Endodermal cell (in vitro differentiated cells): ENCODE results near the gene ICAM2. TPM values are rescaled to one million over a fixed set of nuclear protein-coding genes. Genes with fewer than 3 reads are reported as not detected.
A peak's percentile ranks its signal among the peaks of the same experiment; 100 is the strongest.

ENCODE experiments used
- DNase-seq: peaks from one replicate; pipeline ENCODE4 v3.0.0-alpha.2; 2017
- H3K27ac ChIP-seq: 2 replicates; pipeline ENCODE4 v1.5.1; 2013; ENCODE audit warnings: mild to moderate bottlenecking, low read depth, low read length, moderate library complexity
- H3K27me3 ChIP-seq: 2 replicates; pipeline ENCODE4 v1.6.1; 2013; ENCODE audit warnings: mild to moderate bottlenecking, low read length, moderate library complexity; ENCODE audit not compliant: insufficient read depth, control insufficient read depth, poor library complexity, severe bottlenecking
- H3K36me3 ChIP-seq: 2 replicates; pipeline ENCODE4 v1.7.0; 2013; ENCODE audit warnings: mild to moderate bottlenecking, low read length, moderate library complexity; ENCODE audit not compliant: control insufficient read depth, insufficient read depth
- H3K4me1 ChIP-seq: one replicate; pipeline ENCODE4 v1.7.0; 2013; ENCODE audit warnings: low read length; ENCODE audit not compliant: control insufficient read depth, insufficient read depth
- H3K4me3 ChIP-seq: 2 replicates; pipeline ENCODE4 v1.5.1; 2013; ENCODE audit warnings: mild to moderate bottlenecking, low read length, moderate library complexity
- H3K9ac ChIP-seq: 2 replicates; pipeline ENCODE4 v1.6.1; 2013; ENCODE audit warnings: mild to moderate bottlenecking, low read length, moderate library complexity; ENCODE audit not compliant: poor library complexity, severe bottlenecking; ENCODE audit errors: extremely low read depth
- H3K9me3 ChIP-seq: 2 replicates; pipeline ENCODE4 v1.6.1; 2013; ENCODE audit warnings: mild to moderate bottlenecking, low read length, moderate library complexity; ENCODE audit not compliant: control insufficient read depth
- H3K27ac Mint-ChIP-seq: 2 replicates; pipeline ENCODE4 v1.8.0; 2020; ENCODE audit warnings: mixed read lengths
- H3K27me3 Mint-ChIP-seq: 2 replicates; pipeline ENCODE4 v1.8.0; 2021; ENCODE audit warnings: mild to moderate bottlenecking, mixed read lengths; ENCODE audit not compliant: insufficient read depth
- H3K36me3 Mint-ChIP-seq: 2 replicates; pipeline ENCODE4 v1.8.0; 2020; ENCODE audit warnings: low read depth, mixed read lengths
- H3K4me1 Mint-ChIP-seq: 2 replicates; pipeline ENCODE4 v1.8.0; 2020; ENCODE audit warnings: mixed read lengths
- H3K4me3 Mint-ChIP-seq: 2 replicates; pipeline ENCODE4 v1.8.0; 2020; ENCODE audit warnings: mild to moderate bottlenecking, moderate library complexity, mixed read lengths
- H3K9me3 Mint-ChIP-seq: 2 replicates; pipeline ENCODE4 v1.8.0; 2020; ENCODE audit warnings: mild to moderate bottlenecking, mixed read lengths
- WGBS, 2 experiments: methylation state at CpG; one replicate each; pipeline versions ENCODE4 v1.1.5 to v1.1.7; 2013; ENCODE audit warnings: missing lambda C conversion rate in 2 of 2, mixed read lengths in 1 of 2; ENCODE audit not compliant: insufficient coverage in 1 of 2, insufficient read length in 1 of 2; 5-methylcytosine and 5-hydroxymethylcytosine counted together
- total RNA-seq, 2 donors: library from RNA; stranded (reverse); fragmentation: NEBNext Ultra II Directional in 1 of 2; extraction: Animal tissue kit (Norgen Biotek cat#: 25700) in 1 of 2; gene quantifications; 2 replicates in 1 of 2; 3 replicates in 1 of 2; pipeline ENCODE4 v1.2.1, GENCODE V29; 2021
- TF ChIP-seq, protein P1 (sequence below): fragments of 200-600 bp; sonication (generic); conservative IDR thresholded peaks from 2 replicates; pipeline ENCODE4 v1.5.0; 2021; ENCODE audit warnings: antibody characterized with exemption, mild to moderate bottlenecking

The ICAM2 gene
- total RNA-seq, 2 donors from 2014 or later = 0.75 TPM; not detected in 1

GRCh38 chr17:63991611-63992010 is 28.8 kb downstream of the ICAM2 start:
- WGBS, 2 experiments = 74 to 88% methylated on average over 3 to 11 of the region's 11 CpGs
- Mint-ChIP-seq H3K4me1 (peaks cover 6% of the 10 kb centered on the region), H3K4me3 (no peak overlapping the region), H3K36me3 (no peaks in the 10 kb centered on the region), H3K27me3 (peaks cover 48% of the 10 kb centered on the region), H3K27ac (no peak overlapping the region), H3K9me3 (no peaks in the 10 kb centered on the region)
- no peaks in the 10 kb centered on the region for H3K4me1 ChIP-seq
- no peaks in the 10 kb centered on the region for H3K36me3 ChIP-seq
- H3K4me3 ChIP-seq = no peak overlapping the region
- peaks cover 39% of the 10 kb centered on the region for H3K27me3 ChIP-seq
- no peak overlapping the region for H3K27ac ChIP-seq
- peak; percentile 36 for DNase-seq
- TF ChIP-seq, protein P1, sequence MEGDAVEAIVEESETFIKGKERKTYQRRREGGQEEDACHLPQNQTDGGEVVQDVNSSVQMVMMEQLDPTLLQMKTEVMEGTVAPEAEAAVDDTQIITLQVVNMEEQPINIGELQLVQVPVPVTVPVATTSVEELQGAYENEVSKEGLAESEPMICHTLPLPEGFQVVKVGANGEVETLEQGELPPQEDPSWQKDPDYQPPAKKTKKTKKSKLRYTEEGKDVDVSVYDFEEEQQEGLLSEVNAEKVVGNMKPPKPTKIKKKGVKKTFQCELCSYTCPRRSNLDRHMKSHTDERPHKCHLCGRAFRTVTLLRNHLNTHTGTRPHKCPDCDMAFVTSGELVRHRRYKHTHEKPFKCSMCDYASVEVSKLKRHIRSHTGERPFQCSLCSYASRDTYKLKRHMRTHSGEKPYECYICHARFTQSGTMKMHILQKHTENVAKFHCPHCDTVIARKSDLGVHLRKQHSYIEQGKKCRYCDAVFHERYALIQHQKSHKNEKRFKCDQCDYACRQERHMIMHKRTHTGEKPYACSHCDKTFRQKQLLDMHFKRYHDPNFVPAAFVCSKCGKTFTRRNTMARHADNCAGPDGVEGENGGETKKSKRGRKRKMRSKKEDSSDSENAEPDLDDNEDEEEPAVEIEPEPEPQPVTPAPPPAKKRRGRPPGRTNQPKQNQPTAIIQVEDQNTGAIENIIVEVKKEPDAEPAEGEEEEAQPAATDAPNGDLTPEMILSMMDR = no peak
- no peaks in the 10 kb centered on the region for H3K9me3 ChIP-seq
- no peak overlapping the region for H3K9ac ChIP-seq

DNA sequence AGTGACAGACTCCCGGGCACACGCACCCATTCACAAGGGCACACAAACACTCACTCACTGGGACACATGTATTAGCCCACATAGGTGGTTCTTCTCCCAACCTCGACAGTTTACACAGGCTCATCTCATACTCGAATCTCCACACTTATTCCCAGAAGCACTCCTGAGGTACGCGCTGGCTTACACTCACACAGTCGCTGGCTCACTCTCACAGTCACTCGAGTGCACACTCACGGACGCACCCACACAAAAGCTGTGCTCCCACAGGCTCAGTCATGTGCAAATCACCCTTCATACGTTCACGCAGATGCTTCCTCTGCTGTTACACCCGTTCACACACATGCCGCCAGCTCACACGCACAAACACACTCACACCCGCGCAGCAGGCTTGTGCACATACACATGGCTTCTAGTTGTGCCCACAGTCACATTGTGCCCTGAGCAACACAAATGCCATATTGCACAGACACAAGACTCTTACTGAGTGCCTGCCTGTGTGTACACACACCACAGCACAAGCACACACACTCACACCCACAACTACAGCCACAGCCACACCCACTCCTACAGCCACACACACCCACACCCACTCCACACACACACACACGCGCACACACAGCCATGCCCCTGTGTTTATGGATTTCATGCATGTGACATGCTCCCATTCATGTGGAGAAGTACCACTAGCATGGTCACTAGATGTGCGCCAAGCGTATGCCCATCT is 30.6 kb downstream of the ICAM2 start:
- H3K4me3 ChIP-seq = no peak overlapping the region
- TF ChIP-seq, protein P1 = no peak
- Mint-ChIP-seq H3K9me3 (no peaks in the 10 kb centered on the region), H3K27ac (no peak overlapping the region), H3K27me3 (peaks cover 33% of the 10 kb centered on the region), H3K4me3 (no peak overlapping the region), H3K36me3 (no peaks in the 10 kb centered on the region), H3K4me1 (peaks cover 6% of the 10 kb centered on the region)
- H3K36me3 ChIP-seq = no peaks in the 10 kb centered on the region
- DNase-seq = no peak
- peaks cover 23% of the 10 kb centered on the region for H3K27me3 ChIP-seq
- H3K9ac ChIP-seq = no peak overlapping the region
- no peaks in the 10 kb centered on the region for H3K9me3 ChIP-seq
- no peak overlapping the region for H3K27ac ChIP-seq
- 91 to 92% methylated on average over 19 to 21 of the region's 21 CpGs for WGBS, 2 experiments
- no peaks in the 10 kb centered on the region for H3K4me1 ChIP-seq

GRCh38 chr17:63988741-63989621 is 31.5 kb downstream of the ICAM2 start:
- Mint-ChIP-seq H3K4me1 (peaks cover 6% of the 10 kb centered on the region), H3K9me3 (no peaks in the 10 kb centered on the region), H3K27ac (no peak overlapping the region), H3K36me3 (no peaks in the 10 kb centered on the region), H3K27me3 (peaks cover 26% of the 10 kb centered on the region), H3K4me3 (no peak overlapping the region)
- TF ChIP-seq, protein P1 = no peak
- Histone ChIP-seq H3K27ac (no peak overlapping the region), H3K9me3 (no peaks in the 10 kb centered on the region), H3K36me3 (no peaks in the 10 kb centered on the region), H3K27me3 (peaks cover 21% of the 10 kb centered on the region), H3K9ac (no peak overlapping the region), H3K4me3 (no peak overlapping the region), H3K4me1 (no peaks in the 10 kb centered on the region)
- WGBS, 2 experiments = 62 to 64% methylated on average over 18 to 35 of the region's 35 CpGs
- peak; percentile 90 for DNase-seq
